ENCODE results near the gene MYO5B. TPM values are rescaled to one million over a fixed set of nuclear protein-coding genes. Genes with fewer than 3 reads are reported as not detected.
A peak's percentile ranks its signal among the peaks of the same experiment; 100 is the strongest.

The MYO5B gene
- polyA plus RNA-seq, 1 donor from 2014 or later = 1.2 TPM

DNA sequence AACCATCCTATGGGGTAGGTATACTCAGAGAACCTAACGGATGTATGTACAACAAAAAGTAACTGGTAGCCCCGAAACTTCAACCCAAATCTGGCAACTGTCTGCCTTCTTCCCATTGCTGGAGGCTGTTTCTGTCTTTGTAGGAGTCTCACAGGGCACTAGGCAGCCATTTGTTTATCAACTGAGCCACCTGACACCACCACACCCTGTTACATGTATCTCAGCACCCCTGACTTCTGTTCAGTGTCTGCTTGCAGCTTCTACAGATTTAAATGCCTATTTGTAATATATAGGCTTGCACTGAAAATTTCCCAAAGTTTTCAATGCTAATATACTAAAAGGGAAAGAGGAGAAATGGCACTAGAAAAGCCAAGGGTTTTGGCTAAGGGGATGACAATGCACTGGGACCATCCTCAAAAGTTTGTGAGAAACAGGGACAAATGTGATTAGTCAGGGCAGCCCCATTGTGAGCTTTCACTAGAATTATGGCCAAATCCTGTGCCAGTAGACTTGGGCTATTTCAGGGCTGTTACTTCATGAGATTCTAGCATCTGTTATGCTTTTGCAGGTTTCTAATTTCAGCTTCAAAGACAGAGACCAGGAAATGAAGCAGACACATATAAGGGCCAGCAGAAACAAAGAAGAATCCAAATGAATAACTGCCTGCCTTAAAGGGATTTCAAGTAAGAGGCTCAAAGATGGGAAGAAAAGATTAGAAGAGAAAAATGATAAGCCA lies 103.3 kb downstream of the MYO5B start:
- Mint-ChIP-seq H3K4me1 (peaks cover 0 to 4% (median 0%) of the 10 kb centered on the region in 3 donors), H3K4me3 (peak overlapping the region in 1 of 4 donors; percentile 14), H3K27me3 (peaks cover 5% of the 10 kb centered on the region), H3K27ac (no peak overlapping the region), H3K9me3 (no peaks in the 10 kb centered on the region), H3K36me3 (peaks cover 1% of the 10 kb centered on the region)

- H3K27me3 Mint-ChIP-seq = peaks cover 3% of the 10 kb centered on the region
- H3K4me1 Mint-ChIP-seq = peaks cover 0 to 4% (median 0%) of the 10 kb centered on the region in 3 donors
- H3K27ac Mint-ChIP-seq = no peak overlapping the region
- no peaks in the 10 kb centered on the region for H3K9me3 Mint-ChIP-seq
- no peaks in the 10 kb centered on the region for H3K36me3 Mint-ChIP-seq
- H3K4me3 Mint-ChIP-seq = no peak overlapping the region
Measured at GRCh38 chr18:50090370-50091312, 104.3 kb downstream of the MYO5B start.

- Mint-ChIP-seq H3K27ac (no peak overlapping the region), H3K36me3 (no peaks in the 10 kb centered on the region), H3K27me3 (peaks cover 3% of the 10 kb centered on the region), H3K4me3 (no peak overlapping the region), H3K9me3 (no peaks in the 10 kb centered on the region), H3K4me1 (peaks cover 0 to 4% (median 0%) of the 10 kb centered on the region in 3 donors)
Measured at GRCh38 chr18:50089702-50090101, 105.2 kb downstream of the MYO5B start.

- no peaks in the 10 kb centered on the region for H3K4me1 Mint-ChIP-seq
- H3K4me3 Mint-ChIP-seq = no peak overlapping the region
- H3K27me3 Mint-ChIP-seq = peaks cover 7% of the 10 kb centered on the region
- H3K9me3 Mint-ChIP-seq = no peaks in the 10 kb centered on the region
- H3K27ac Mint-ChIP-seq = no peak overlapping the region
- H3K36me3 Mint-ChIP-seq = no peaks in the 10 kb centered on the region
Measured at GRCh38 chr18:50083708-50084107, 111.2 kb downstream of the MYO5B start.

- H3K36me3 Mint-ChIP-seq = no peaks in the 10 kb centered on the region
- peaks cover 9% of the 10 kb centered on the region for H3K27me3 Mint-ChIP-seq
- H3K27ac Mint-ChIP-seq = no peak overlapping the region
- peaks cover 0 to 10% (median 2%) of the 10 kb centered on the region in 3 donors for H3K4me1 Mint-ChIP-seq
- H3K9me3 Mint-ChIP-seq = no peaks in the 10 kb centered on the region
- H3K4me3 Mint-ChIP-seq = peak overlapping the region in 1 of 4 donors; percentile 33
Measured at GRCh38 chr18:50080932-50081560, 113.9 kb downstream of the MYO5B start.

GRCh38 chr18:50080316-50080715 lies 114.6 kb downstream of the MYO5B start:
- Mint-ChIP-seq H3K36me3 (no peaks in the 10 kb centered on the region), H3K9me3 (no peaks in the 10 kb centered on the region), H3K4me1 (peaks cover 0 to 15% (median 3%) of the 10 kb centered on the region in 3 donors), H3K27me3 (peaks cover 10% of the 10 kb centered on the region), H3K27ac (no peak overlapping the region), H3K4me3 (no peak overlapping the region)

DNA sequence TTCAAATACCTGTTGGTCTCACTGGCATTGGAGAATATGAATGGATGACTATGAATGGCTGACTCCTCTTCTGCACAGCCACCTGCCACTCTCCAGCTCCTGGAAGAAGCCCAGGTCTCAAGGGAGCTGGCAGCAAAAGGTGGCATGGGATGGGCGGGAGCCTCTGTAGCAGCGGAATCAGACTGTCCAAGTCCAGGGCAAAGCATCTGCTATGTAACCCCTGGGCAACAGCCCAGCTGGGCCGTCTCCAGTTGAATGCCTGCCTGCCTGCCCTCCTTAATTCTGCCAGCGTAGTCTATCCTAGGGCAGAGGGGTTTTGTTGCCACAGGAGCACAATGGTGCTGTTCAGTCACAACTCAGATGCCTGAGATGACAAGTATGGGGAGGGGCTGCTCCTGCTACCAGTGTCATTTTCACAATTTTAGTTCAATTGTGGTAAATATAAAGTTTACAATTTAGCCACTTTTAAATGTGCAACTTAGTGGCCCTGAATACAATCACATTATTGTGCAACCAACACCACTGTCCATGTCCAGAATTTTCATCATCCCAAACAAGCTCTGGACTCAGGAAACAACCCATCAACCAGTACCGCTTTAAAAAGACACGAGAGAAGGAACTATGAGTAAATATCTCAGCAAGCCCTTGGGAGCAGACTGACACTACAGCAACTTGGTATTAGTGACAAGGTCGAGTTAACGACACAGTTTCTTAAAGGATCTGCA lies 115.2 kb downstream of the MYO5B start:
- Mint-ChIP-seq H3K27ac (no peak overlapping the region), H3K9me3 (no peaks in the 10 kb centered on the region), H3K4me1 (peaks cover 0 to 17% (median 3%) of the 10 kb centered on the region in 3 donors)

DNA sequence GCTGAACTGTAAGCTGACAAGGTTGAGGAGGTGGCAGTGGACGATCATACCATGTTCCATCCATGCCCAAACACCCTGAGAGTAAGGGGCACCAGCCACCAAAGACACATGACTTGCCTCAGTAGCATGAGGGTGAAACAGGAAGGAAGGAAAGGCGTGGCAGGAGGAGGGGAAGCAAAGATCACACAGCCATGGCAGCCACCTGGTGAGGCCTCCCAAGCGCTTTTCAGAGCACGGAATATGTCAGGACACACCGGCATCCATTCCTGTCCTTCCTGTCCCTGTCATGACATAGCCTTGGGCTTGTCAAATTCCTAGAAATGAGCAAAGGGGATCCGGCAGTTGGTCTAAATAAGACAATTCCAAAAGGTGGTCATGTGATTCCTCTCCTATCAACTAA lies 118.7 kb downstream of the MYO5B start:
- Mint-ChIP-seq H3K9me3 (peaks cover 0 to 5% (median 1%) of the 10 kb centered on the region in 3 donors), H3K4me3 (peak overlapping the region in 2 of 4 donors; percentile 66 to 72), H3K4me1 (peaks cover 0 to 17% (median 5%) of the 10 kb centered on the region in 3 donors), H3K27me3 (peaks cover 5% of the 10 kb centered on the region), H3K36me3 (peaks cover 5% of the 10 kb centered on the region), H3K27ac (no peak overlapping the region)

More for the DNA sequence above, 115.2 kb downstream of the MYO5B start:
- H3K27me3 Mint-ChIP-seq = peaks cover 10% of the 10 kb centered on the region
- H3K36me3 Mint-ChIP-seq = no peaks in the 10 kb centered on the region
- no peak overlapping the region for H3K4me3 Mint-ChIP-seq

- H3K27ac Mint-ChIP-seq = no peak overlapping the region
- H3K9me3 Mint-ChIP-seq = peaks cover 0 to 5% (median 1%) of the 10 kb centered on the region in 3 donors
- peak overlapping the region in 2 of 4 donors; percentile 66 to 72 for H3K4me3 Mint-ChIP-seq
- H3K27me3 Mint-ChIP-seq = peaks cover 5% of the 10 kb centered on the region
- H3K36me3 Mint-ChIP-seq = peaks cover 5% of the 10 kb centered on the region
- peaks cover 0 to 17% (median 5%) of the 10 kb centered on the region in 3 donors for H3K4me1 Mint-ChIP-seq
Measured at GRCh38 chr18:50075772-50076171, 119.2 kb downstream of the MYO5B start.

- Mint-ChIP-seq H3K4me1 (peaks cover 0 to 17% (median 5%) of the 10 kb centered on the region in 3 donors), H3K36me3 (peaks cover 5% of the 10 kb centered on the region), H3K27me3 (peaks cover 3% of the 10 kb centered on the region), H3K27ac (no peak overlapping the region), H3K4me3 (no peak overlapping the region), H3K9me3 (peaks cover 0 to 5% (median 1%) of the 10 kb centered on the region in 3 donors)
Measured at GRCh38 chr18:50074404-50074803, 120.5 kb downstream of the MYO5B start.

DNA sequence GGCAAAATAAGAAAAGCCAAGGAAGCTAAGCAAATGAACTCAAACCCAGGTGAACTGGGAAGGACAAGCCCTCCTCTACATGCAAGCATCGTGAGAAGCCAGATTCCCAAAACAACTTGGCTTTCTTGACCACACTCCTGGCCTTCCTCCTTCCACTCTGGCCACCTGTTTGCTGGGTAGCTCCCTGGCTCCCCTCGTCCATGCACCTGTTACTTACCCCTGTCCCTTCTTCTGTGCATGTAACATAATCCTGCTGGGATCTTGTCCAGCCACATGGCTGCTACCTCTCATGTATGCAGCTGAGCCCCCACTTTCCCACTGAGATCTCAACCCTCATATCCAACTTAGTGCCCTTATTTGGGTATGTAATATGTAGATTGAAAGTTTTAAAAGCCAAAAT lies 121.6 kb downstream of the MYO5B start:
- H3K27ac Mint-ChIP-seq = peak overlapping the region in 1 of 3 donors; percentile 0
- H3K27me3 Mint-ChIP-seq = peaks cover 3% of the 10 kb centered on the region
- H3K36me3 Mint-ChIP-seq = peaks cover 5% of the 10 kb centered on the region
- H3K4me1 Mint-ChIP-seq = peaks cover 0 to 17% (median 5%) of the 10 kb centered on the region in 3 donors
- H3K4me3 Mint-ChIP-seq = no peak overlapping the region
- peaks cover 0 to 5% (median 1%) of the 10 kb centered on the region in 3 donors for H3K9me3 Mint-ChIP-seq

DNA sequence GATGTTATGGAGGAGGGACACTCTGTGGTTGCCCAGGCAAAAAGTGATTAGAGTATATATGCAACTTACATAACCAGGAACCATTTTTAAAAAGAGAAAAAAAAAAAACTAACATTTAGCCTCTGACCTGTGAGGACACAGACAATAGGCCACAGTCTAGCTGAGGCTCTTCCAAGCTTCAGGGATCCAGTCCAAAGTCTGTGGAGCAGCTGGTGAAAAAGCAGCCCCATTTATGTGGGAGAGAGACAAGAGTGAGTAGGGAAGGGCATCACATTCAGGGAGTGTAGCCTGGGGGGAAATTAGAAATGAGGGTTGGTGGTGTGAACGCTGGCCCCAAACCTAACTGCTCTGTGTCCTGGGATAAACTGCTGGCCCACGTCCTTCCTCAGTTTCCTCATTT lies 122.8 kb downstream of the MYO5B start:
- peaks cover 0 to 13% (median 6%) of the 10 kb centered on the region in 3 donors for H3K4me1 Mint-ChIP-seq
- H3K9me3 Mint-ChIP-seq = peaks cover 0 to 5% (median 1%) of the 10 kb centered on the region in 3 donors
- peaks cover 5% of the 10 kb centered on the region for H3K36me3 Mint-ChIP-seq
- peaks cover 3% of the 10 kb centered on the region for H3K27me3 Mint-ChIP-seq
- no peak overlapping the region for H3K4me3 Mint-ChIP-seq
- no peak overlapping the region for H3K27ac Mint-ChIP-seq

DNA sequence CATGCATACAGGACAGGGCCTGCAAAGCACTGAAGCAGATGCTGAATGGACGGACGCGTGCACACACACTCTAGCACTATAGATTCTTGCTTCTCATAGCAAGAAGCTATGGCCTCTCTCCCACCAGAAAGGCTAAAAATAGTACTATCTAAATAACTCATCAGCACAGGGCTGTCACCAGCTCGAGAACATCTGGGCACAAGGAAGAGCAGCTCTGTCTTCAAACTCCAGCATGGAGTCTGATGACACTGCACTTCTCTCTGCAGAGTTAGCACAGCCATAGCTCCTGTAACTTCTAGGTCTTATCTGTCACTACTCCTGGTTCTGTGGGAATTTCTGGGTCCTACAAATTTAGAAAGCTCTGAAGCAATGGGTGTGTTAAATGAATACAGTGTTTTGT lies 123.5 kb downstream of the MYO5B start:
- H3K36me3 Mint-ChIP-seq = peaks cover 5% of the 10 kb centered on the region
- peaks cover 8% of the 10 kb centered on the region for H3K27me3 Mint-ChIP-seq
- H3K4me3 Mint-ChIP-seq = no peak overlapping the region
- H3K4me1 Mint-ChIP-seq = peaks cover 0 to 10% (median 6%) of the 10 kb centered on the region in 3 donors
- H3K27ac Mint-ChIP-seq = no peak overlapping the region
- peaks cover 0 to 5% (median 1%) of the 10 kb centered on the region in 3 donors for H3K9me3 Mint-ChIP-seq

GRCh38 chr18:50069422-50069821 lies 125.5 kb downstream of the MYO5B start:
- Mint-ChIP-seq H3K36me3 (peaks cover 6% of the 10 kb centered on the region), H3K4me1 (peaks cover 0 to 3% (median 0%) of the 10 kb centered on the region in 3 donors), H3K4me3 (no peak overlapping the region), H3K9me3 (peaks cover 0 to 3% (median 0%) of the 10 kb centered on the region in 3 donors), H3K27ac (no peak overlapping the region), H3K27me3 (peaks cover 10% of the 10 kb centered on the region)

Measured in IgD-negative memory B cell (primary cell).